Amniotic stem cell (primary cell): ENCODE measurements around the gene DNAJB2.

Source experiments
- DNase-seq: peaks from one replicate; lab custom pipeline; 2025; lab: John Stamatoyannopoulos, UW

The DNAJB2 gene

GRCh38 chr2:219279151-219279915, at the start of gene DNAJB2:
Gene DNAJB2 (plus strand): TSS chr2:219279366. CDS start chr2:219279834, 468 bp downstream.
- peak; percentile 98 for DNase-seq

GRCh38 chr2:219230059-219230540, 49.1 kb upstream of the DNAJB2 start:
- DNase-seq, result no peak

GRCh38 chr2:219234331-219234730, 44.8 kb upstream of the DNAJB2 start:
- no peak for DNase-seq

GRCh38 chr2:219243291-219243761, 35.8 kb upstream of the DNAJB2 start:
- DNase-seq, result no peak

GRCh38 chr2:219244789-219245147, 34.4 kb upstream of the DNAJB2 start:
- no peak for DNase-seq

GRCh38 chr2:219245148-219245898, 33.8 kb upstream of the DNAJB2 start, which contains the start of the genes GLB1L and STK16:
Gene GLB1L (minus strand): TSS chr2:219245444. CDS start chr2:219243573, 1,871 bp downstream.
Gene STK16 (plus strand): TSS chr2:219245479. CDS start chr2:219246000, 521 bp downstream.
- DNase-seq, result peak; percentile 67

- DNase-seq, result no peak
These were observed 33.3 kb upstream of the DNAJB2 start for GRCh38 chr2:219245899-219246230.

- no peak for DNase-seq
These were observed 32.6 kb upstream of the DNAJB2 start for GRCh38 chr2:219246559-219246958.

GRCh38 chr2:219247678-219248642, 31.2 kb upstream of the DNAJB2 start:
- DNase-seq, result no peak

- DNase-seq, result no peak
These were observed 30.3 kb upstream of the DNAJB2 start for GRCh38 chr2:219248845-219249202.

GRCh38 chr2:219249203-219249980, 29.8 kb upstream of the DNAJB2 start:
- peak; percentile 25 for DNase-seq

- no peak for DNase-seq
These were observed 29.0 kb upstream of the DNAJB2 start for GRCh38 chr2:219250049-219250781.

GRCh38 chr2:219251656-219252055, 27.5 kb upstream of the DNAJB2 start:
- no peak for DNase-seq

- DNase-seq, result no peak
These were observed 27.1 kb upstream of the DNAJB2 start for GRCh38 chr2:219252084-219252483.

- no peak for DNase-seq
These were observed 26.6 kb upstream of the DNAJB2 start for GRCh38 chr2:219252570-219252899.

GRCh38 chr2:219252900-219253752, 26.0 kb upstream of the DNAJB2 start, which contains the start of gene TUBA4B:
Gene TUBA4B (plus strand): TSS chr2:219253243. CDS start chr2:219253408, 165 bp downstream.
- DNase-seq, result no peak

GRCh38 chr2:219253753-219254589, 25.2 kb upstream of the DNAJB2 start, which contains the start of gene TUBA4A:
Gene TUBA4A (minus strand): TSS chr2:219253918. CDS start chr2:219253858, 60 bp downstream.
- DNase-seq, result peak; percentile 9

GRCh38 chr2:219254590-219255201, 24.5 kb upstream of the DNAJB2 start:
- no peak for DNase-seq
